Measurements from ENCODE around the gene HSD11B1L.
A peak's percentile ranks its signal among the peaks of the same experiment; 100 is the strongest.
"Not testable (repeated sequence)": the region's sequence is repeated elsewhere in the genome, so short reads cannot be mapped to it uniquely, and the experiment has no call there.

The HSD11B1L gene

GRCh38 chr19:5688262-5688881, 7.5 kb downstream of the HSD11B1L start:
- not testable (repeated sequence) for DNase-seq

GRCh38 chr19:5690125-5690954, 9.5 kb downstream of the HSD11B1L start, which contains the start of gene RPL36:
TSS of gene RPL36 (plus strand) at chr19:5690295. CDS start at chr19:5690508, 213 bp downstream.
- DNase-seq, result peak; percentile 95 to 98 (median 98)

GRCh38 chr19:5690955-5691821, 10.4 kb downstream of the HSD11B1L start:
- DNase-seq, result peak in 4 of 5 donors; percentile 23 to 41 (median 32)

- no peak for DNase-seq
Measured at GRCh38 chr19:5691822-5692722, 11.2 kb downstream of the HSD11B1L start.

GRCh38 chr19:5692723-5693194, 11.9 kb downstream of the HSD11B1L start:
- no peak for DNase-seq

GRCh38 chr19:5693195-5694166, 12.7 kb downstream of the HSD11B1L start:
- DNase-seq, result no peak

- DNase-seq, result no peak
Measured at GRCh38 chr19:5694167-5694955, 13.5 kb downstream of the HSD11B1L start.

- DNase-seq, result no peak
Measured at GRCh38 chr19:5694956-5695648, 14.3 kb downstream of the HSD11B1L start.

GRCh38 chr19:5695649-5696195, 14.9 kb downstream of the HSD11B1L start:
- DNase-seq, result no peak

GRCh38 chr19:5696196-5697021, 15.6 kb downstream of the HSD11B1L start:
- DNase-seq, result no peak

- DNase-seq, result no peak
Measured at GRCh38 chr19:5697022-5697889, 16.4 kb downstream of the HSD11B1L start.

- DNase-seq, result no peak
Measured at GRCh38 chr19:5697890-5698634, 17.2 kb downstream of the HSD11B1L start.

GRCh38 chr19:5698635-5699422, 18.0 kb downstream of the HSD11B1L start:
- DNase-seq, result no peak

- DNase-seq, result no peak
Measured at GRCh38 chr19:5700455-5701092, 19.7 kb downstream of the HSD11B1L start.

- DNase-seq, result not testable (repeated sequence)
Measured at GRCh38 chr19:5702053-5702410, 21.2 kb downstream of the HSD11B1L start.

Measured in T-helper 1 cell (primary cell).